ENCODE results near the gene GPRC5C.

GRCh38 chr17:74435775-74436359 lies 4.0 kb downstream of the GPRC5C start:
- TF ChIP-seq CTCF (IDR thresholded peaks at IDR 0.05) (no peak), POLR2A (IDR thresholded peaks at IDR 0.05) (no peak)
